Upper lobe of right lung (tissue), 1 donor: ENCODE measurements around the gene OGFOD3. TPM values are rescaled to one million over a fixed set of nuclear protein-coding genes. Genes with fewer than 3 reads are reported as not detected.
A peak's percentile ranks its signal among the peaks of the same experiment; 100 is the strongest.

Experiments used
- ATAC-seq: fragments of 200-7000 bp; cut with Tn5 transposase; one replicate; pipeline ENCODE4 v1.9.1; 2020; ENCODE audit warnings: mild to moderate bottlenecking, moderate library complexity
- DNase-seq: peaks from one replicate; pipeline ENCODE4 v3.0.0-alpha.2; 2020
- H3K27ac ChIP-seq: fragments of 200-600 bp; one replicate; pipeline ENCODE4 v1.8.0; 2022
- H3K27me3 ChIP-seq: fragments of 200-600 bp; one replicate; pipeline ENCODE4 v1.8.0; 2022; ENCODE audit warnings: mild to moderate bottlenecking
- H3K36me3 ChIP-seq: fragments of 200-600 bp; one replicate; pipeline ENCODE4 v1.8.0; 2022
- H3K4me1 ChIP-seq: fragments of 200-600 bp; one replicate; pipeline ENCODE4 v1.8.0; 2022
- H3K4me3 ChIP-seq: fragments of 200-600 bp; one replicate; pipeline ENCODE4 v1.8.0; 2022; ENCODE audit warnings: mild to moderate bottlenecking
- H3K9me3 ChIP-seq: fragments of 200-600 bp; one replicate; pipeline ENCODE4 v1.8.0; 2022
- CTCF ChIP-seq: fragments of 200-600 bp; IDR thresholded peaks from one replicate; pipeline ENCODE4 v1.8.0; 2022; ENCODE audit warnings: antibody characterized with exemption
- intact Hi-C: fragments of 100-400 bp; cut with DNase I; formaldehyde crosslinking; loops from one replicate; pipeline ENCODE4 v1.11.0; 2022
- long read RNA-seq: library from polyadenylated mRNA; unstranded; transcript quantifications from one replicate; pipeline ENCODE4 v2.0.0, GENCODE V29; 2021
- total RNA-seq: library from RNA; stranded (reverse); fragmentation: NEBNext Ultra II Directional; extraction: Animal tissue kit (Norgen Biotek cat#: 25700); gene quantifications from one replicate; pipeline ENCODE4 v1.2.1, GENCODE V29; 2021
- donor health status: DM: no; HTN: yes; CAD: no; lungs with severe emphysema.

Gene OGFOD3
- total RNA-seq: 32.7 TPM
- long read RNA-seq, full-length matches to known transcripts: 45 of 60 reads
- long read RNA-seq, partial matches to known transcripts: 2 of 60 reads
- long read RNA-seq, other reads (novel, unspliced or antisense): 13 of 60 reads

GRCh38 chr17:82418001-82418986 lies at the start of gene OGFOD3, which contains the start of gene HEXD:
Gene OGFOD3, minus strand, starts transcription at chr17:82418586. Its CDS starts 101 bp downstream, at chr17:82418485.
Gene HEXD, plus strand, starts transcription at chr17:82418347. Its CDS starts 1,453 bp downstream, at chr17:82419800.
- H3K9me3 ChIP-seq: no peaks in the 10 kb centered on the region
- ATAC-seq (peak; percentile 97), DNase-seq (peak; percentile 94)
- intact Hi-C loops: no loop called here
- no peak for TF ChIP-seq CTCF
- peak within 1 kb of the TSS; percentile 93 for H3K4me3 ChIP-seq
- peak within 1 kb of the TSS; percentile 89 for H3K27ac ChIP-seq
- no peaks in the 10 kb centered on the region for H3K27me3 ChIP-seq
- peaks cover 15% of the 10 kb centered on the region for H3K4me1 ChIP-seq
- H3K36me3 ChIP-seq: peaks cover 10% of the 10 kb centered on the region

- Histone ChIP-seq H3K4me1 (peaks cover 7% of the 10 kb centered on the region), H3K36me3 (peaks cover 85% of the 10 kb centered on the region), H3K27ac (no peak overlapping the region), H3K27me3 (no peaks in the 10 kb centered on the region), H3K9me3 (no peaks in the 10 kb centered on the region), H3K4me3 (no peak overlapping the region)
- DNase-seq: no peak
- intact Hi-C loops: no loop called here
- TF ChIP-seq CTCF: no peak
- no peak for ATAC-seq
These were observed 46.7 kb upstream of the OGFOD3 start for GRCh38 chr17:82465023-82465603.

- H3K27ac ChIP-seq: no peak overlapping the region
- H3K4me1 ChIP-seq: peaks cover 10% of the 10 kb centered on the region
- H3K27me3 ChIP-seq: no peaks in the 10 kb centered on the region
- DNase-seq (no peak), ATAC-seq (no peak)
- no peak overlapping the region for H3K4me3 ChIP-seq
- H3K36me3 ChIP-seq: peaks cover 83% of the 10 kb centered on the region
- TF ChIP-seq CTCF: no peak
- H3K9me3 ChIP-seq: no peaks in the 10 kb centered on the region
- intact Hi-C loops: no loop called here
These were observed 46.2 kb upstream of the OGFOD3 start for GRCh38 chr17:82464567-82464929.

- ATAC-seq (no peak), DNase-seq (no peak)
- Histone ChIP-seq H3K4me3 (no peak overlapping the region), H3K36me3 (peaks cover 78% of the 10 kb centered on the region), H3K9me3 (no peaks in the 10 kb centered on the region), H3K27ac (no peak overlapping the region), H3K4me1 (peaks cover 15% of the 10 kb centered on the region), H3K27me3 (no peaks in the 10 kb centered on the region)
- intact Hi-C loops: no loop called here
- TF ChIP-seq CTCF: no peak
These were observed 45.7 kb upstream of the OGFOD3 start for GRCh38 chr17:82463925-82464566.

GRCh38 chr17:82463391-82463790 lies 45.0 kb upstream of the OGFOD3 start:
- Histone ChIP-seq H3K27me3 (no peaks in the 10 kb centered on the region), H3K36me3 (peaks cover 71% of the 10 kb centered on the region)
- ATAC-seq: no peak

More at GRCh38 chr17:82463391-82463790, 45.0 kb upstream of the OGFOD3 start:
- intact Hi-C loops: no loop called here
- no peaks in the 10 kb centered on the region for H3K9me3 ChIP-seq
- H3K4me1 ChIP-seq: peaks cover 17% of the 10 kb centered on the region
- no peak overlapping the region for H3K27ac ChIP-seq
- TF ChIP-seq CTCF: no peak
- DNase-seq: no peak
- H3K4me3 ChIP-seq: no peak overlapping the region
